Epithelial cell of proximal tubule (primary cell): Measurements from ENCODE around the gene CCDC8. TPM values are rescaled to one million over a fixed set of nuclear protein-coding genes. Genes with fewer than 3 reads are reported as not detected.

Experiments used
- DNase-seq: peaks from one replicate; pipeline ENCODE4 v3.0.0-alpha.2; 2011; ENCODE audit warnings: low read depth
- H3K4me3 ChIP-seq: 2 replicates; pipeline ENCODE4 v1.5.1; 2011; ENCODE audit warnings: low read depth, mild to moderate bottlenecking, low read length
- total RNA-seq: library from RNA; depleted of rRNA; stranded (reverse); fragments of >200 nt; gene quantifications from 2 replicates; pipeline ENCODE4 v1.2.3, GENCODE V29; 2015
- TF ChIP-seq, protein P1 (sequence below): conservative IDR thresholded peaks from 2 replicates; pipeline ENCODE4 v1.5.1; 2012; ENCODE audit warnings: low read depth, mild to moderate bottlenecking, low read length

The CCDC8 gene
- total RNA-seq, 1 donor from 2014 or later = 14.1 TPM

DNA sequence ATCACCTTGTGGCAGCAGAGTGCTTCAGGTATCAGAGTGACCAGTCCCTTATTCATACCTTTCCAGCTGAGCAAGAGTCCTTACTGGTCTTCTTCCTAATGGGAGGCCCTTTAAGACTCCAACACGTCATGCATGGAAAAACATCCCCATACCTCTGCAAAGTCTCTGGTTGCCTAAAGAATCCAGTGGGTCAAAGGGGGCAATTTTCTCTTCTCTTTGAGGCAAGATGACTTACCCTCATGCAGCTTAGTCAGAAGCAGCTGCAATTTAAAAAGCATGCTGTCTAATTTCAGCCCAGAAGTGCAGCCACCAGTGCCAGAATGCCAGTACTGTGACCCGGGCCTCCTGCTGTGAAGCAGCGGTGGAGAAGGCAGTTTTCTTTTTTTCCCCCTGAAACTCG, 47.8 kb downstream of the CCDC8 start:
- TF ChIP-seq, protein P1, sequence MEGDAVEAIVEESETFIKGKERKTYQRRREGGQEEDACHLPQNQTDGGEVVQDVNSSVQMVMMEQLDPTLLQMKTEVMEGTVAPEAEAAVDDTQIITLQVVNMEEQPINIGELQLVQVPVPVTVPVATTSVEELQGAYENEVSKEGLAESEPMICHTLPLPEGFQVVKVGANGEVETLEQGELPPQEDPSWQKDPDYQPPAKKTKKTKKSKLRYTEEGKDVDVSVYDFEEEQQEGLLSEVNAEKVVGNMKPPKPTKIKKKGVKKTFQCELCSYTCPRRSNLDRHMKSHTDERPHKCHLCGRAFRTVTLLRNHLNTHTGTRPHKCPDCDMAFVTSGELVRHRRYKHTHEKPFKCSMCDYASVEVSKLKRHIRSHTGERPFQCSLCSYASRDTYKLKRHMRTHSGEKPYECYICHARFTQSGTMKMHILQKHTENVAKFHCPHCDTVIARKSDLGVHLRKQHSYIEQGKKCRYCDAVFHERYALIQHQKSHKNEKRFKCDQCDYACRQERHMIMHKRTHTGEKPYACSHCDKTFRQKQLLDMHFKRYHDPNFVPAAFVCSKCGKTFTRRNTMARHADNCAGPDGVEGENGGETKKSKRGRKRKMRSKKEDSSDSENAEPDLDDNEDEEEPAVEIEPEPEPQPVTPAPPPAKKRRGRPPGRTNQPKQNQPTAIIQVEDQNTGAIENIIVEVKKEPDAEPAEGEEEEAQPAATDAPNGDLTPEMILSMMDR = no peak
- DNase-seq = no peak
- no peak overlapping the region for H3K4me3 ChIP-seq

GRCh38 chr19:46364359-46364758, 49.0 kb downstream of the CCDC8 start:
- TF ChIP-seq, protein P1 = no peak
- H3K4me3 ChIP-seq = no peak overlapping the region
- no peak for DNase-seq

DNA sequence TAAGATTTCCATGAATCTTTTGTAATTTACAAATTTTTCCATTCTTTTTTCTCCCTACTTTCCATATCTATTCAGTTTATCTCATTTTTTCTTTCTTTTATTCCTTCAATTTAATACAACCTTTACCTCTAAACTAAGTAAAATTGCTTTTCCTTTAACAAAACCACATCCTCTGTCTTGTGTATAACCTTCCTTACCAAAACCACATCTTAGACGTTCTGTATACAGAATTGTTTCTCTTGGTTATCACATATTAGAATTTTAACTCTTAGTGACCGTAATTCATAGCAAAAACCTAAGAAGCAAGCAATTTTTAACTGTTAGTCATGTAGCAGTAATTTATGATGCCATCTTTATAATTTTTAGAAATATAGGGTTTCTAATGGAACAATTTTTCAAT, 51.4 kb downstream of the CCDC8 start:
- DNase-seq = no peak
- no peak overlapping the region for H3K4me3 ChIP-seq
- TF ChIP-seq, protein P1 = no peak

Other genes starting within 250 kb of the CCDC8 start
- gene IGFL1, start 183.8 kb downstream of the CCDC8 start, total RNA-seq = not detected in 2 replicates
- 0.23 TPM in 1 of 2 replicates, not detected in the other for gene HIF3A, start 116.5 kb downstream of the CCDC8 start, total RNA-seq
- gene PPP5C, start 66.5 kb downstream of the CCDC8 start, total RNA-seq = 76.2 and 114 TPM in 2 replicates
- gene PNMA8C, start 15.4 kb upstream of the CCDC8 start, total RNA-seq = 0.14 TPM in 1 of 2 replicates, not detected in the other
- gene PNMA8A, start 58.0 kb upstream of the CCDC8 start, total RNA-seq = 4.3 and 7.4 TPM in 2 replicates
- 0.36 and 0.92 TPM in 2 replicates for gene PNMA8B, start 82.3 kb upstream of the CCDC8 start, total RNA-seq
- gene CALM3, start 187.8 kb upstream of the CCDC8 start, total RNA-seq = 181 and 304 TPM in 2 replicates
- gene PTGIR, start 211.5 kb upstream of the CCDC8 start, total RNA-seq = 0.07 and 0.58 TPM in 2 replicates
- not detected in 2 replicates for gene GNG8, start 222.6 kb upstream of the CCDC8 start, total RNA-seq
- not detected in 2 replicates for gene DACT3, start 247.6 kb upstream of the CCDC8 start, total RNA-seq